ENCODE results near the gene TIAM2.

TIAM2 gene

GRCh38 chr6:155291291-155291690 lies 296.2 kb downstream of the TIAM2 start:
- Histone ChIP-seq H3K4me1 (ENCODE audit: control insufficient read depth in 1 of 2, insufficient read depth in 1 of 2, low read depth in 1 of 2, low read length in 1 of 2) (no peaks in the 10 kb centered on the region), H3K36me3 (peaks cover 5% of the 10 kb centered on the region), H3K27me3 (no peaks in the 10 kb centered on the region), H3K9me3 (no peaks in the 10 kb centered on the region), H3K4me3 (ENCODE audit: low read depth in 1 of 2, low read length in 1 of 2) (no peak overlapping the region), H3K27ac (no peak overlapping the region)
- TF ChIP-seq, protein P1, sequence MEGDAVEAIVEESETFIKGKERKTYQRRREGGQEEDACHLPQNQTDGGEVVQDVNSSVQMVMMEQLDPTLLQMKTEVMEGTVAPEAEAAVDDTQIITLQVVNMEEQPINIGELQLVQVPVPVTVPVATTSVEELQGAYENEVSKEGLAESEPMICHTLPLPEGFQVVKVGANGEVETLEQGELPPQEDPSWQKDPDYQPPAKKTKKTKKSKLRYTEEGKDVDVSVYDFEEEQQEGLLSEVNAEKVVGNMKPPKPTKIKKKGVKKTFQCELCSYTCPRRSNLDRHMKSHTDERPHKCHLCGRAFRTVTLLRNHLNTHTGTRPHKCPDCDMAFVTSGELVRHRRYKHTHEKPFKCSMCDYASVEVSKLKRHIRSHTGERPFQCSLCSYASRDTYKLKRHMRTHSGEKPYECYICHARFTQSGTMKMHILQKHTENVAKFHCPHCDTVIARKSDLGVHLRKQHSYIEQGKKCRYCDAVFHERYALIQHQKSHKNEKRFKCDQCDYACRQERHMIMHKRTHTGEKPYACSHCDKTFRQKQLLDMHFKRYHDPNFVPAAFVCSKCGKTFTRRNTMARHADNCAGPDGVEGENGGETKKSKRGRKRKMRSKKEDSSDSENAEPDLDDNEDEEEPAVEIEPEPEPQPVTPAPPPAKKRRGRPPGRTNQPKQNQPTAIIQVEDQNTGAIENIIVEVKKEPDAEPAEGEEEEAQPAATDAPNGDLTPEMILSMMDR (IDR thresholded peaks at IDR 0.05) = no peak

GRCh38 chr6:155292711-155293110 lies 297.6 kb downstream of the TIAM2 start:
- Histone ChIP-seq H3K9me3 (no peaks in the 10 kb centered on the region), H3K27ac (no peak overlapping the region), H3K4me1 (ENCODE audit: control insufficient read depth in 1 of 2, insufficient read depth in 1 of 2, low read depth in 1 of 2, low read length in 1 of 2) (no peaks in the 10 kb centered on the region), H3K36me3 (peaks cover 10% of the 10 kb centered on the region), H3K4me3 (ENCODE audit: low read depth in 1 of 2, low read length in 1 of 2) (no peak overlapping the region), H3K27me3 (no peaks in the 10 kb centered on the region)
- TF ChIP-seq, protein P1 (IDR thresholded peaks at IDR 0.05) = no peak

DNA sequence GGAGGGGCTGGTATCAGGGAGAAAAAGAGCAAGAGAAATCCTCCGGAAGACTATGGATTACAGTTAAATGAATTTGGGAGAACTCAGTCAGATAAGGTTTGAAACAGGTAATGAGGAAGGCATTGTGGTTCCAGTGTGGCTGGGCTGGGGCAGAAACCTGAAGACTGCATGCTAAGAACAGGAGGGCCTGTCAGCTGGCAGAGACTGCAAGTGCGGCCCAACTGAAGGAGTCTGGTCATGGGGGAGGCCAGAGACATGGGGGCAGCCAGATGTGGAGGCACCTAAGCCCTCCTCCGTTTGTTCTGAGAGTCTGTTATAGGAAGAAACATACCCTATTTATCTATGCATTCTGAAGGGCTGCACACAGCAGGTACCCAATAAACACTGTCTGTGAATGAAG lies 302.6 kb downstream of the TIAM2 start:
- no peaks in the 10 kb centered on the region for H3K27me3 ChIP-seq
- no peaks in the 10 kb centered on the region for H3K9me3 ChIP-seq
- no peak overlapping the region for H3K27ac ChIP-seq
- peaks cover 10% of the 10 kb centered on the region for H3K36me3 ChIP-seq
- no peak overlapping the region for H3K4me3 ChIP-seq (ENCODE audit: low read depth in 1 of 2, low read length in 1 of 2)
- TF ChIP-seq, protein P1 (IDR thresholded peaks at IDR 0.05) = no peak
- H3K4me1 ChIP-seq (ENCODE audit: control insufficient read depth in 1 of 2, insufficient read depth in 1 of 2, low read depth in 1 of 2, low read length in 1 of 2) = no peaks in the 10 kb centered on the region

- peaks cover under 1% of the 10 kb centered on the region for H3K36me3 ChIP-seq
- H3K4me1 ChIP-seq (ENCODE audit: control insufficient read depth in 1 of 2, insufficient read depth in 1 of 2, low read depth in 1 of 2, low read length in 1 of 2) = no peaks in the 10 kb centered on the region
- no peaks in the 10 kb centered on the region for H3K27me3 ChIP-seq
- TF ChIP-seq, protein P1 (IDR thresholded peaks at IDR 0.05) = no peak
- no peak overlapping the region for H3K4me3 ChIP-seq (ENCODE audit: low read depth in 1 of 2, low read length in 1 of 2)
- H3K9me3 ChIP-seq = no peaks in the 10 kb centered on the region
- H3K27ac ChIP-seq = no peak overlapping the region
Observed at GRCh38 chr6:155301867-155302266, 306.8 kb downstream of the TIAM2 start.

GRCh38 chr6:155303361-155303870 lies 308.3 kb downstream of the TIAM2 start:
- H3K4me1 ChIP-seq (ENCODE audit: control insufficient read depth in 1 of 2, insufficient read depth in 1 of 2, low read depth in 1 of 2, low read length in 1 of 2) = no peaks in the 10 kb centered on the region
- no peaks in the 10 kb centered on the region for H3K36me3 ChIP-seq
- H3K4me3 ChIP-seq (ENCODE audit: low read depth in 1 of 2, low read length in 1 of 2) = no peak overlapping the region
- no peaks in the 10 kb centered on the region for H3K27me3 ChIP-seq
- H3K27ac ChIP-seq = no peak overlapping the region
- TF ChIP-seq, protein P1 (IDR thresholded peaks at IDR 0.05) = no peak
- no peaks in the 10 kb centered on the region for H3K9me3 ChIP-seq

DNA sequence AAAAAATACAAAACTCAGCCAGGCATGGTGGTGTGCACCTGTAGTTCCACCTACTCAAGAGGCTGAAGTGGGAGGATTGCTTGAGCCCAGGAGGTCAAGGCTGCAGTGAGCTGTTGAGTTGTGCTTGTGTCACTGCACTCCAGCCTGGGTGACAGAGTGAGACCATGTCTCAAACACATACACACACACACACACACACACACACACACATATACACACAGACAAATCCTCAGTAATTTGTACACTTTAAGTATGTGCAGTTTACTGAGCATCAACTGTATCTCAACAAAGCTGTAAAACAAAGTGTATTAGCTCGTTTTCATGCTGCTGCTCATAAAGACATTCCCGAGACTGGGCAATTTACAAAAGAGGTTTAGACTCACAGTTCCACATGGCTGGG lies 311.8 kb downstream of the TIAM2 start:
- H3K36me3 ChIP-seq = no peaks in the 10 kb centered on the region
- no peaks in the 10 kb centered on the region for H3K27me3 ChIP-seq
- TF ChIP-seq, protein P1 (IDR thresholded peaks at IDR 0.05) = no peak
- H3K27ac ChIP-seq = no peak overlapping the region
- no peaks in the 10 kb centered on the region for H3K9me3 ChIP-seq
- H3K4me3 ChIP-seq (ENCODE audit: low read depth in 1 of 2, low read length in 1 of 2) = no peak overlapping the region
- no peaks in the 10 kb centered on the region for H3K4me1 ChIP-seq (ENCODE audit: control insufficient read depth in 1 of 2, insufficient read depth in 1 of 2, low read depth in 1 of 2, low read length in 1 of 2)

All from neutrophil (primary cell).